K562 (cell line): ENCODE data around the gene SULT6B1. TPM values are rescaled to one million over a fixed set of nuclear protein-coding genes. Genes with fewer than 3 reads are reported as not detected.

Experiments
- ATAC-seq: fragments of 200-7000 bp; cut with Tn5 transposase; 3 replicates; pipeline ENCODE4 v1.9.1; 2020; ENCODE audit warnings: moderate library complexity
- BruUV-seq: library from RNA; stranded (reverse); fragments of 400-500 nt; replicated peaks from 2 replicates; lab custom pipeline; 2021; lab: Mats Ljungman, UMichigan
- CTCF ChIA-PET: fragments of 300-600 bp; formaldehyde crosslinking; extraction: SDS; loops from one replicate; lab custom pipeline; 2021; ENCODE audit warnings: low intra/inter-chr PET ratio; lab: Yijun Ruan, JAX
- POLR2A ChIA-PET: fragments of 300-600, 350-650 bp; sonication (Branson Sonifier 250); formaldehyde crosslinking; extraction: SDS; loops from one replicate; lab custom pipeline; 2021; ENCODE audit warnings: antibody characterized with exemption, inconsistent platforms; lab: Yijun Ruan, JAX
- DNase-seq, 4 experiments: peaks; one replicate each; pipeline versions ENCODE4 v3.0.0 to v3.0.0-alpha.2; 2011 to 2018; ENCODE audit warnings: low spot score in 3 of 4, mixed read lengths in 3 of 4; ENCODE audit errors: extremely low read depth in 1 of 4
- FAIRE-seq: peaks from 2 replicates; lab custom pipeline; 2011; peaks lifted over from hg19 to GRCh38; lab: Jason Lieb, UNC
- H2AFZ ChIP-seq: 2 replicates; pipeline ENCODE4 v1.6.0; 2011; ENCODE audit warnings: low read depth, low read length, control low read depth, inconsistent platforms
- H3K27ac ChIP-seq: fragments of 200-600 bp; 3 replicates; pipeline ENCODE4 v1.8.0; 2011; ENCODE audit warnings: low read depth, mild to moderate bottlenecking, control low read depth, inconsistent platforms, low read length, moderate library complexity, mixed read lengths; ENCODE audit errors: extremely low read depth
- H3K27me3 ChIP-seq, 2 experiments: fragments of 300-600 bp in 1 of 2; 2 replicates in 1 of 2; 3 replicates in 1 of 2; pipeline versions ENCODE4 v1.6.0 to v1.8.0; 2011; ENCODE audit warnings: inconsistent platforms in 2 of 2, low read length in 2 of 2, mild to moderate bottlenecking in 1 of 2, mixed read lengths in 1 of 2, moderate library complexity in 1 of 2; ENCODE audit not compliant: control insufficient read depth in 2 of 2, insufficient read depth in 2 of 2
- H3K36me3 ChIP-seq: fragments of 300-600 bp; 3 replicates; pipeline ENCODE4 v1.8.0; 2011; ENCODE audit warnings: mild to moderate bottlenecking, low read length, inconsistent platforms; ENCODE audit not compliant: control insufficient read depth, insufficient read depth
- H3K4me1 ChIP-seq, 2 experiments: fragments of 200-600 bp in 1 of 2; replicated peaks in 1 of 2; 2 replicates in 1 of 2; 3 replicates in 1 of 2; pipeline versions ENCODE4 v1.5.1 to v1.8.0; 2011; ENCODE audit warnings: inconsistent platforms in 2 of 2, low read length in 2 of 2, mild to moderate bottlenecking in 1 of 2, mixed read lengths in 1 of 2, moderate library complexity in 1 of 2; ENCODE audit not compliant: control insufficient read depth in 2 of 2, insufficient read depth in 2 of 2
- H3K4me2 ChIP-seq: 2 replicates; pipeline ENCODE4 v1.6.1; 2011; ENCODE audit warnings: low read length, control low read depth, inconsistent platforms, mixed read lengths; ENCODE audit not compliant: insufficient read depth
- H3K4me3 ChIP-seq: fragments of 200-600 bp; sonication (generic), shearing (Covaris generic); 2 replicates; pipeline ENCODE4 v1.5.1; 2016; ENCODE audit warnings: control low read depth, inconsistent platforms
- H3K79me2 ChIP-seq: fragments of 200-600 bp; 3 replicates; pipeline ENCODE4 v1.8.0; 2011; ENCODE audit warnings: low read length, inconsistent platforms; ENCODE audit not compliant: control insufficient read depth, insufficient read depth
- H3K9ac ChIP-seq, 2 experiments: 2 replicates each; pipeline versions ENCODE4 v1.6.0 to v1.6.1; 2011; ENCODE audit warnings: low read depth in 2 of 2, low read length in 2 of 2, control low read depth in 1 of 2, inconsistent platforms in 1 of 2, mild to moderate bottlenecking in 1 of 2, mixed read lengths in 1 of 2; ENCODE audit not compliant: insufficient read depth in 1 of 2
- H3K9me1 ChIP-seq: one replicate; pipeline ENCODE4 v1.6.0; 2011; ENCODE audit warnings: inconsistent platforms, mild to moderate bottlenecking, low read length, moderate library complexity; ENCODE audit not compliant: control insufficient read depth, insufficient read depth
- H3K9me3 ChIP-seq: replicated peaks from 2 replicates; pipeline ENCODE4 v1.5.1; 2011; ENCODE audit warnings: low read depth, low read length, inconsistent platforms; ENCODE audit not compliant: control insufficient read depth, insufficient read depth
- H4K20me1 ChIP-seq: replicated peaks from 2 replicates; pipeline ENCODE4 v1.6.1; 2011; ENCODE audit warnings: low read length, inconsistent platforms, mixed read lengths; ENCODE audit not compliant: control insufficient read depth, insufficient read depth
- CBX8 ChIP-seq: fragments of 200-600 bp; sonication (generic); IDR thresholded peaks from 2 replicates; pipeline ENCODE4 v1.6.1; 2012; ENCODE audit warnings: borderline replicate concordance, mixed run types, low read depth, mild to moderate bottlenecking, moderate library complexity, mixed read lengths, low read length, control low read depth, inconsistent platforms; ENCODE audit not compliant: poor library complexity, severe bottlenecking; ENCODE audit errors: extremely low read depth
- CHCHD3 ChIP-seq: fragments of 250-450 bp; sonication (Bioruptor Pico); IDR thresholded peaks from 2 replicates; pipeline ENCODE4 v2.1.2; 2022; ENCODE audit warnings: mild to moderate bottlenecking
- E2F4 ChIP-seq: sonication (generic); formaldehyde crosslinking; IDR thresholded peaks from 2 replicates; pipeline ENCODE4 v1.8.0; 2022; ENCODE audit warnings: mild to moderate bottlenecking, low read depth, missing genetic modification reagents
- GABPB1 ChIP-seq: sonication (generic); formaldehyde crosslinking; IDR thresholded peaks from 2 replicates; pipeline ENCODE4 v1.8.0; 2022; ENCODE audit warnings: mild to moderate bottlenecking, missing genetic modification reagents
- GTF2E2 ChIP-seq: fragments of 200-800 bp; sonication (Bioruptor generic); IDR thresholded peaks from 2 replicates; pipeline ENCODE4 v1.6.1; 2016; ENCODE audit warnings: missing genetic modification characterization, missing compliant biosample characterization
- GTF2F1 ChIP-seq: IDR thresholded peaks from 2 replicates; pipeline ENCODE4 v1.6.1; 2011; ENCODE audit warnings: low read depth, low read length, improper control_type of control experiment
- HNRNPUL1 ChIP-seq: fragments of 200-400 bp; formaldehyde crosslinking; IDR thresholded peaks from 2 replicates; pipeline ENCODE4 v1.6.1; 2017; ENCODE audit warnings: low read length
- L3MBTL2 ChIP-seq: fragments of 450-650 bp; IDR thresholded peaks from 2 replicates; pipeline ENCODE4 v1.6.1; 2016; ENCODE audit warnings: mild to moderate bottlenecking, moderate library complexity
- NFXL1 ChIP-seq: fragments of 450-650 bp; formaldehyde crosslinking; IDR thresholded peaks from 2 replicates; pipeline ENCODE4 v1.4.0; 2021; ENCODE audit warnings: mild to moderate bottlenecking
- POLR3G ChIP-seq: IDR thresholded peaks from 2 replicates; pipeline ENCODE4 v1.6.1; 2011; ENCODE audit not compliant: insufficient read length, insufficient replicate concordance; ENCODE audit errors: extremely low read depth
- SIX5 ChIP-seq, 2 experiments: IDR thresholded peaks; 2 replicates each; pipeline ENCODE4 v1.6.1; 2011; ENCODE audit warnings: low read length in 2 of 2, borderline replicate concordance in 1 of 2, low read depth in 1 of 2, mild to moderate bottlenecking in 1 of 2, moderate library complexity in 1 of 2; ENCODE audit not compliant: insufficient read depth in 1 of 2
- STAG1 ChIP-seq: sonication (generic); formaldehyde crosslinking; IDR thresholded peaks from 2 replicates; pipeline ENCODE4 v1.5.0; 2020; ENCODE audit warnings: missing genetic modification reagents, borderline replicate concordance
- ZBTB8A ChIP-seq: fragments of 450-650 bp; IDR thresholded peaks from 2 replicates; pipeline ENCODE4 v1.6.1; 2018; ENCODE audit warnings: mild to moderate bottlenecking, moderate library complexity; ENCODE audit not compliant: partially characterized antibody
- ZNF212 ChIP-seq: fragments of 450-650 bp; formaldehyde crosslinking; IDR thresholded peaks from 2 replicates; pipeline ENCODE4 v1.4.0; 2020; ENCODE audit warnings: mild to moderate bottlenecking
- ZNF408 ChIP-seq: fragments of 250-450 bp; sonication (Bioruptor Pico); IDR thresholded peaks from 2 replicates; pipeline ENCODE4 v1.4.0; 2020; ENCODE audit warnings: low read depth, mild to moderate bottlenecking, moderate library complexity
- ZNF551 ChIP-seq: fragments of 250-450 bp; sonication (Bioruptor Pico); IDR thresholded peaks from 2 replicates; pipeline ENCODE4 v1.5.0; 2021; ENCODE audit warnings: mild to moderate bottlenecking, moderate library complexity
- ZNF77 ChIP-seq: fragments of 250-450 bp; sonication (Bioruptor Pico); IDR thresholded peaks from 2 replicates; pipeline ENCODE4 v1.5.0; 2020
- WGBS: fragments of 100-300 bp; shearing (Covaris generic); methylation state at CpG from one replicate; pipeline ENCODE4 v1.1.6; 2016; ENCODE audit warnings: low coverage, mixed read lengths; ENCODE audit not compliant: insufficient coverage; ENCODE audit errors: missing lambda C conversion rate; 5-methylcytosine and 5-hydroxymethylcytosine counted together
- in situ Hi-C: fragments of 300-500 bp; cut with MboI; formaldehyde crosslinking; loops from 4 replicates; pipeline ENCODE4 v1.15.0; 2018; ENCODE audit warnings: inconsistent platforms, mixed read lengths
- intact Hi-C: fragments of 100-400 bp; cut with micrococcal nuclease; formaldehyde crosslinking; loops from 2 replicates; pipeline ENCODE4 v1.14.2; 2022
- polyA plus RNA-seq, 8 experiments: library from polyadenylated mRNA; depleted of rRNA in 4 of 8; stranded (reverse) in 5 of 8; unstranded in 3 of 8; fragments of >200 nt; fragmentation: Nextera tagmentation in 2 of 8; fragmentation: Illumina TruSeq in 1 of 8; extraction: Ambion mirVana in 2 of 8; extraction: Trizol in 1 of 8; gene quantifications; 2 replicates each; pipeline versions ENCODE4 v1.2.1 to v1.2.3, GENCODE V29; 2011 to 2014; ENCODE audit warnings: inconsistent platforms in 1 of 8, missing spikeins in 1 of 8
- total RNA-seq, 7 experiments: library from RNA; depleted of rRNA in 6 of 7; stranded (reverse); fragments of >200 nt in 6 of 7; fragmentation: Illumina TruSeq in 2 of 7; extraction: Trizol in 2 of 7; gene quantifications; 2 replicates each; pipeline versions ENCODE4 v1.2.1 to v1.2.3, GENCODE V29; 2011 to 2021; ENCODE audit warnings: low replicate concordance in 1 of 7
- TF ChIP-seq, protein P1 (sequence below): sonication (generic); formaldehyde crosslinking; IDR thresholded peaks from 2 replicates; pipeline ENCODE4 v1.8.0; 2022; ENCODE audit warnings: missing genetic modification reagents, mild to moderate bottlenecking, borderline replicate concordance
- TF ChIP-seq, protein P2 (sequence below): IDR thresholded peaks from 2 replicates; pipeline ENCODE4 v1.6.1; 2011; ENCODE audit not compliant: insufficient read length; ENCODE audit errors: extremely low read depth

Gene SULT6B1
- total and polyA plus RNA-seq, 9 of the 15 experiments (the other 6 are each of a cell fraction or from before 2014, with no cell fraction given) = not detected

DNA sequence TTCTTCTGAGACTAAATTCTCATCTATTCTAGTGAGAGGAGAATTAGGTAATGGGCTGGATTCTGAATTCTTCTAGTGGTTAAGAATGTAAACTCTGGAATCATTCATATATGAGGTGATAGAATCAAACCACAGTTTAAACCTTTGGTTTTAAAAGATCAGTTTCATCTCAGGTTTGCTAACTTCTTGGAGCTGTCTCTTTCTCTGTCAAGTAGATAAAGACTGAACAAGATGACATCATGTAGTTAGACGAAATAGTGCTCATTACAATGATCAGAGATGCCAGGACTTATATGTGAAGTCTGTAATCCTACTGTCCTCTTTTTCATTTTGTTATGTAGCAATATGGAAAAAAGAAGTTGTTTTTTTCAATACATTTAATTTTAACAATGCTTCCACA is 12.7 kb upstream of the SULT6B1 start (continued):
- TF ChIP-seq, protein P1, sequence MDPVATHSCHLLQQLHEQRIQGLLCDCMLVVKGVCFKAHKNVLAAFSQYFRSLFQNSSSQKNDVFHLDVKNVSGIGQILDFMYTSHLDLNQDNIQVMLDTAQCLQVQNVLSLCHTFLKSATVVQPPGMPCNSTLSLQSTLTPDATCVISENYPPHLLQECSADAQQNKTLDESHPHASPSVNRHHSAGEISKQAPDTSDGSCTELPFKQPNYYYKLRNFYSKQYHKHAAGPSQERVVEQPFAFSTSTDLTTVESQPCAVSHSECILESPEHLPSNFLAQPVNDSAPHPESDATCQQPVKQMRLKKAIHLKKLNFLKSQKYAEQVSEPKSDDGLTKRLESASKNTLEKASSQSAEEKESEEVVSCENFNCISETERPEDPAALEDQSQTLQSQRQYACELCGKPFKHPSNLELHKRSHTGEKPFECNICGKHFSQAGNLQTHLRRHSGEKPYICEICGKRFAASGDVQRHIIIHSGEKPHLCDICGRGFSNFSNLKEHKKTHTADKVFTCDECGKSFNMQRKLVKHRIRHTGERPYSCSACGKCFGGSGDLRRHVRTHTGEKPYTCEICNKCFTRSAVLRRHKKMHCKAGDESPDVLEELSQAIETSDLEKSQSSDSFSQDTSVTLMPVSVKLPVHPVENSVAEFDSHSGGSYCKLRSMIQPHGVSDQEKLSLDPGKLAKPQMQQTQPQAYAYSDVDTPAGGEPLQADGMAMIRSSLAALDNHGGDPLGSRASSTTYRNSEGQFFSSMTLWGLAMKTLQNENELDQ (CRISPR knock-in tag) = no peak
- TF ChIP-seq GTF2E2 (tag) (no peak), STAG1 (no peak), GABPB1 (CRISPR knock-in tag) (no peak), CHCHD3 (CRISPR knock-in tag) (no peak), L3MBTL2 (no peak), POLR3G (no peak), CBX8 (no peak), NFXL1 (no peak)

DNA sequence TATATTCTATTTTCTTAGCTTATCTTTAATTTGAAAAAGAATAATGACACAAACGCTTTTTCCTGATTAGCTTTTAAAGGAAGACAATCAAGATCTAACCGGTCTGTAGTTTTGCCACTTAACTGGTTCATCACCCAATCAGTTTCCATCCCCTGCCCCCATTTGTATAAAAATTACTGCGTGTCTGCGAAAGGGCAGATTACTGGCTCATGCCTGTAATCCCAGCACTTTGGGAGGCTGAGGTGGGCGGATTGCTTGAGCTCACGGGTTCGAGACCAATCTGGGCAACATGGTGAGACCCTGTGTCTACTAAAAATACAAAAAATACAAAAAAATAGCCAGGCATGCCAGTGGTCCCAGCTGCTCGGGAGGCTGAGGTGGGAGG is 10.2 kb upstream of the SULT6B1 start:
- ChIA-PET CTCF (no interaction called here), POLR2A (interaction anchor here (1.0 to 1.9 kb wide), 3 partner anchors 13 to 34 kb away, joined by 3 to 7 read pairs (median 5); no protein-coding TSS in a partner anchor)
- no peak for ATAC-seq
- no peak overlapping the region for H3K4me3 ChIP-seq
- H3K79me2 ChIP-seq = peaks cover 54% of the 10 kb centered on the region
- BruUV-seq = no TSS peak
- no peak overlapping the region for H2AFZ ChIP-seq
- no peak for FAIRE-seq
- in situ Hi-C loops (no loop called here), intact Hi-C loops (no loop called here)
- H3K36me3 ChIP-seq = peaks cover 49% of the 10 kb centered on the region
- H3K27ac ChIP-seq = no peak overlapping the region
- peaks cover 3 to 16% of the 10 kb centered on the region in 2 experiments; a peak in 3 of 5 replicates for H3K4me1 ChIP-seq
- no peaks in the 10 kb centered on the region for H3K27me3 ChIP-seq
- H4K20me1 ChIP-seq = no peaks in the 10 kb centered on the region
- no peak for DNase-seq
- 72% methylated on average over 8 of the region's 8 CpGs for WGBS
- no peaks in the 10 kb centered on the region for H3K9me1 ChIP-seq
- peaks cover 6% of the 10 kb centered on the region for H3K9me3 ChIP-seq
- no peak overlapping the region for H3K4me2 ChIP-seq
- no peak overlapping the region; a peak in 1 of 4 replicates for H3K9ac ChIP-seq
- TF ChIP-seq GTF2F1 = no peak
- TF ChIP-seq SIX5 (IDR thresholded peaks at IDR 0.05; ENCODE audit: borderline replicate concordance in 1 of 2, insufficient read depth in 1 of 2, low read depth in 1 of 2, low read length in 2 of 2) = no peak
- no peak for TF ChIP-seq ZNF408
- no peak for TF ChIP-seq ZNF212 (CRISPR knock-in tag)
- TF ChIP-seq ZNF77 (CRISPR knock-in tag) = no peak
- TF ChIP-seq, protein P2, sequence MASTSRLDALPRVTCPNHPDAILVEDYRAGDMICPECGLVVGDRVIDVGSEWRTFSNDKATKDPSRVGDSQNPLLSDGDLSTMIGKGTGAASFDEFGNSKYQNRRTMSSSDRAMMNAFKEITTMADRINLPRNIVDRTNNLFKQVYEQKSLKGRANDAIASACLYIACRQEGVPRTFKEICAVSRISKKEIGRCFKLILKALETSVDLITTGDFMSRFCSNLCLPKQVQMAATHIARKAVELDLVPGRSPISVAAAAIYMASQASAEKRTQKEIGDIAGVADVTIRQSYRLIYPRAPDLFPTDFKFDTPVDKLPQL = no peak
- TF ChIP-seq HNRNPUL1 = no peak
- TF ChIP-seq ZBTB8A = no peak
- no peak for TF ChIP-seq E2F4
- TF ChIP-seq ZNF551 (CRISPR knock-in tag) = no peak
